AG10803 (cell line): ENCODE results near the gene KIF7.

Source experiments
- DNase-seq: peaks from one replicate; pipeline ENCODE4 v3.0.0; 2010; ENCODE audit warnings: low read depth
- H3K4me3 ChIP-seq: 2 replicates; pipeline ENCODE4 v1.5.1; 2011; ENCODE audit warnings: mild to moderate bottlenecking, low read length, control low read depth
- TF ChIP-seq, protein P1 (sequence below): conservative IDR thresholded peaks from 2 replicates; pipeline ENCODE4 v1.5.1; 2011; ENCODE audit warnings: mild to moderate bottlenecking, low read length, control low read depth, inconsistent platforms

The KIF7 gene

DNA sequence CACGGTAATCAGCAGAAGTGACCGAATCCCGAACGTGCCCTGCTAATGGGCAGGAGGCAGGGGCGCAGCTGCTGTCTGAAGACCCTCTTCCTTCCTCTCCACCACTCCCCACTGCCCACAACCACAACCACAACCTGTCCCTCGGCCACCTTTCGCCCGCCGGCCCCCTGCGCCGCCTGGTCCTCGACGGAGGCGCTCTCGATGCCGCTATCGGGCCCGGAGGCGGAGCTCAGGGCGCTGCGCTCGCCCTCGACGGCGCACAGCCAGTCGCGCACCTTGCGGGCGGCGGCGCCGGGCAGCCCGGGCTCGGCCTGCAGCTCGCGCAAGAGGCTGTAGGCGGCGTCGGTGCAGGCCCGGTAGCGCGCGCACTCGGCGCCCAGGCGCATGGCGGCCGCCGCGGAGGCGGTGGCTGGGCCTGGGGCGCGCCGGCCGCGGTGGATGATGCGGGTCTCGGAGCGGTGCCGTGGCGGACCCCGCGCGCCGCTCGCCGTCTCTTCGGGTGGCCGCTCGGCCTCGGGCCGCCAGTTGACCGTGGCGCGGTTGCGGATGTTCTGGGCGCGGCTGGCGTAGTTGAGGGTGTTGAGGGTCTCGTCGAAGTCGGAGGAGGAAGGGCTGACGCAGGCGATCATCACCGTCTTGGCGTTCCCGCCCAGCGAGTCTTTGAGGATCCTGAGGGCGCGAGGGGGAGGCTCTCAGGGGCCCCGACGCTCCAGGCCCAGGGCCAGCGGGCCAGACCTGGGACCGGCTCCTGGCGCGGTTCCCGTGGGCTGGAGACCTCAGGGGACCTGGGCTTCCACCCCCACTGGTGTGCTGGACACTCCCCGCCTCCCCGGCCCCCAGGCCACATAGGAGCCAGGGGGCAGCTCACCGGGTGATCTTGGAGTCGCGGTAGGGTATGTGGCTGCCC, 6.9 kb downstream of the KIF7 start:
- TF ChIP-seq, protein P1, sequence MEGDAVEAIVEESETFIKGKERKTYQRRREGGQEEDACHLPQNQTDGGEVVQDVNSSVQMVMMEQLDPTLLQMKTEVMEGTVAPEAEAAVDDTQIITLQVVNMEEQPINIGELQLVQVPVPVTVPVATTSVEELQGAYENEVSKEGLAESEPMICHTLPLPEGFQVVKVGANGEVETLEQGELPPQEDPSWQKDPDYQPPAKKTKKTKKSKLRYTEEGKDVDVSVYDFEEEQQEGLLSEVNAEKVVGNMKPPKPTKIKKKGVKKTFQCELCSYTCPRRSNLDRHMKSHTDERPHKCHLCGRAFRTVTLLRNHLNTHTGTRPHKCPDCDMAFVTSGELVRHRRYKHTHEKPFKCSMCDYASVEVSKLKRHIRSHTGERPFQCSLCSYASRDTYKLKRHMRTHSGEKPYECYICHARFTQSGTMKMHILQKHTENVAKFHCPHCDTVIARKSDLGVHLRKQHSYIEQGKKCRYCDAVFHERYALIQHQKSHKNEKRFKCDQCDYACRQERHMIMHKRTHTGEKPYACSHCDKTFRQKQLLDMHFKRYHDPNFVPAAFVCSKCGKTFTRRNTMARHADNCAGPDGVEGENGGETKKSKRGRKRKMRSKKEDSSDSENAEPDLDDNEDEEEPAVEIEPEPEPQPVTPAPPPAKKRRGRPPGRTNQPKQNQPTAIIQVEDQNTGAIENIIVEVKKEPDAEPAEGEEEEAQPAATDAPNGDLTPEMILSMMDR = no peak
- DNase-seq = no peak
- no peak overlapping the region for H3K4me3 ChIP-seq

DNA sequence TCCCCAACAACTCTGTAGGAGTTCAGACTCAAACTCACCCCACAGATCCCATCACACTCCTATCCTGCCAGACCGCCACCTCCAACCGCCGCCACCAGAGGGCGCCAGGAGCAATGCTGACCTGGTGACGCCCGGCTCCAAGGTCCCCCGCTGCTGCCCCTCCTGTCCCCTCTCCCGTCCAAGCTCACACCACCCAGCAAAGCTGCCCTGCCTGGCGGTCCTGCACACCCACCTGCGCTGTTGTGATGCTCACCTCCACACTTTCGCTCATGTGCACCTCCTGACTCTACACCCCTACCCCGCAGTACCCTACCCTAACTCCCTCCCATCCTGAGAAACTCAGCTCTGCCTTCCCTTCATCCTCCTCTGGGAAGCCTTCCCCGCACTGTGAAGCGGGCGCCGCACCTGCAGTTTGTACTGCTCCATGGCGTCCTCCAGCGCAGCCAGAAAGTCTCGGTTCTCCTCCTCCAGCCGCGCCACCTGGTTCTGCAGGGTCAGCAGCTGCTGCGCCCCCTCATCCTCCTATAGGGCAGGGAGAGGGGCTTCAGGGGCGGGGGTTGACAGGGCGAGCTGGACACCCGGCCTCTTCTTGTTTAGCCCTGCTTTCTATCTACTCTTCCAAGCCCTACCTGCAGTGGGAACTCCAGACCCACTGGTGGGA, 7.9 kb downstream of the KIF7 start:
- no peak overlapping the region for H3K4me3 ChIP-seq
- TF ChIP-seq, protein P1 = peak; percentile 88
- DNase-seq = peak; percentile 52

DNA sequence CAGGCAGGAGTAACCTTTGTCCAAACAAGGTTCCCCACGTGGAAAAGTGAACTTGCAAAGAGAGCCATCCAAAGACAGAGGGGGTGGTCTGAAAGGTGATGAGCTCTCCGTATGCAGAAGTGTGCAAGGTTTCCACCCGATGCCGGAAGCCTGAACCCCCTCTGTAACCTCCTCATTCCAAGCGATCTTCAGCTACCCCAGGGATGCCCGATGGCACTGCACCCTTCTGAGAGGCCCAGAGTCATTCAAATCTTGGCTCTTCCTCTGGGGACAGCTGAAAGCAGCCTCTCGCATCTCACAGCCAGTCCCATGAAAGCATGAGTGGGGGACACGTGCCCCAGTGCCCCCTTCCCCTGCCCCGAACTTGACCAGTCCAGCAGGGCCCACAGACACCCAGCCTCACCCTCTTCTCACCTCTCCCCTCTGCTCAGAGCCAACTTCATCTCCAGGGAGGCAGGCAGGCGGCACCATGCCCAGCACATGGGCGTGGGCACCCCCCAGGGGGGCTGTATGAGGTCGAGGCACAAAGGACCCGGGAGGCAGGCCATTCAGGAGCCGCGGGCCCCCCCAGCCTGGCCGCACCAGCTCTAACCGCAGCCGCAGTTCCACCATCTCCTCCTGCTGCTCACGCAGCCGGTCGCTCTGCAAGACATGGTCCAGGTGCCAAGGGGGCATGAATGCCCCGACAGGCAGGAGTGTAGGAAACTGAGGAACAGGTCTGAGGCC, 8.7 kb downstream of the KIF7 start:
- TF ChIP-seq, protein P1 = no peak

DNA sequence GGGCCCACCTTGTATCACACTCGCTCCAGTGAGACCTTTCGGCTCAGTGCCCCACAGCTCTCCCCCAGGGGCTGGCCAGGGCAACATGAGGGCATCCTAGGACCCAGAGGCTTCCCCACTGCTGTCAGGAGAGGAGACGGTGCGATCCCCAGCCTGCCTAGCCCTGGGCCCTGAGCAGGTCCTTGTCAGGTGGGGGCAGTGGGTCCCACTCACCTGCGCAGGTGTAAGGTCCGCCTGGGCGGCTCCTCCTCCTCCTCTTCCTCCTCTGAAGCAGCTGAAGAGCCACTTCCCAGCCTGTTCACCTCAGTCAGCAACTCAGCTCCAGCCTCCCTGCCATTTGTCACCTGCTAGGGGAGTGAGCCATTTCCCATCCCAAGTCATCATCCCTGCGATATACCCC, 9.6 kb downstream of the KIF7 start:
- TF ChIP-seq, protein P1 = no peak
- no peak overlapping the region for H3K4me3 ChIP-seq
- DNase-seq = no peak

More for the DNA sequence above, 8.7 kb downstream of the KIF7 start:
- DNase-seq = no peak
- no peak overlapping the region for H3K4me3 ChIP-seq

DNA sequence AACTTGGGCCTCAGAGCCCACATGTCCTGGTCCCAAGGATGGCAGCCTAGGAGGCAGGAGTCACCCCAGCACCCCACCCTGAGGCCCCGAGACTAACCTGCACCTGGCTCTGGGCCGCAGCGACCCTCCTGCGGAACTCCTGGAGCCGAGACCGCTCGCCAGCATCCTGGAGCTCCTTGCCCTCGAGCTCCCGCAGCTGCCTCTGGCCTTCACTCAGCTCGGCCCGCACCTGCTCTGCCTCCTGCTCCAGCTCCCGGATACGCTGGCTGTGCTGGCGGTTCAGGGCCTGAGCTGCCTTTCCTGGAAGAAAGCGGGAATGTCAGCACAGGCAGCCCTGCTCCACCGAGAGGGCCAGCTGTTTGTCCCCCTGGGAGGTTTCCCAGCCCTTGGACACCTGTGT, 13.2 kb downstream of the KIF7 start:
- H3K4me3 ChIP-seq = no peak overlapping the region
- no peak for DNase-seq
- TF ChIP-seq, protein P1 = no peak

DNA sequence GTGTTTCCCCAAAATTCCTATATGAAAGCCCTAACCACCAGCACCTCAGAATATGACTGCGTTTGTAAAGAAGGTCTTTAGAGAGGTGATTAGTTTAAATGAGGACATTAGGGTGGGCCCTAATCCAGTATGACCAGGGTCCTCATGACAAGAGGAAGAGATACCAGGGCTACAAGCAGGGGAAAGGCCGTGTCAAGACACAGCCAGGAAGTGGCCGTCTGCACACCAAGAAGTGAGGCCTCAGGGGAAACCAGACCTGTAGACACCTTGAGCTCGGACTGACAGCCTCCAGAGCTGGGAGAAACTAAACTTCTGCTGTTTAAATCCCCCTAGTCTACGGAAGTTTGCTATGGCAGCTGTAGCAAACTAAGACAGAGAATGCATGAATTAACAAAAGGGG, 14.2 kb downstream of the KIF7 start:
- DNase-seq = no peak
- no peak overlapping the region for H3K4me3 ChIP-seq
- TF ChIP-seq, protein P1 = no peak
